AG08395 (cell line): ENCODE data around the gene LEFTY2.
"Not testable (repeated sequence)": the region's sequence is repeated elsewhere in the genome, so short reads cannot be mapped to it uniquely, and the experiment has no call there.

Experiments used
- DNase-seq: peaks from one replicate; pipeline ENCODE4 v3.0.0; 2012; ENCODE audit warnings: mixed read lengths, low spot score

Gene LEFTY2

GRCh38 chr1:225929462-225929861 is 11.6 kb downstream of the LEFTY2 start:
- DNase-seq, result not testable (repeated sequence)

DNA sequence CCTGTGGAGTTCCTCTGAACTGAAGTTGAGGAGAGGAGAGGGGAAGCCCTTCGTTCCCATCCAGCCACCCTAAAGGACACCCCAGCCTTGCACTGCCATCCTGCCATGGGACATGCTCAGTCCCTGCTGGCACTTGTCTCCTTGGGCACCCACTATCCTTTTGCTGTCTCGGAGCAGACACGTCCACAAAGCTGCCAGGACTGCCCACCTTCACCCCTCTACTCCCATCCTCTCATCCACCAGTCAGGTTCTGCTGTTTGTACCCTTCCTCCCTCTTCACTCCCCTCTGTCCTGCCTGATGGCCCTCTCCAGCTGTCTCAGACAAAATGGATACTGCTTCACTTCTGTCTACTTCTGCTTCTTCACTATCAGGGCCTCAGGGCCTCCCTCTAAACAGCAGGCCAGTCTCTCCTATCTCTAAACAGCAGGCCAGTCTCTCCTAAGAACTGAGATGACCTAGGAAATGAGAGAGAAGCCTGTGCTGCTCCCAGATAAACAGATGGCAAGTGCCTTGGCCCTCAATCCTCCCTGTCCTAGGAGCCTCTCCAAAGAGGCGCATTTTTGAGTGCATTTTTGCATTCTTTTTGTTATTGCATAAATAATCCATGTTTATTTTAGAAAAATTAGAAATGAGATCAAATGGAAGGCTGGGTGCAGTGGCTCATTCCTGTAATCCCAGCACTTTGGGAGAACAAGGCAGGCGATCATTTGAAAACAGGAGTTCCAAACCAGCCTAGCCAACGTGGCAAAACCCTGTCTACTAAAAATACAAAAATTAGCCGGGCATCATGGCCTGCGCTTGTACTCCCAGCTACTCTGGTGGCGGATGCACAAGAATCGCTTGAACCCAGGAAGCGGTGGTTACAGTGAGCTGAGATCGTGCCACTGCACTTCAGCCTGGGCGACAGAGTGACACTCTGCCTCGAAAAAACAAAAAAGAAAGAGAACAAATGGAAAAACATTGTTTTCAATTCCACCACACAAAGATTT is 12.5 kb downstream of the LEFTY2 start:
- no peak for DNase-seq

DNA sequence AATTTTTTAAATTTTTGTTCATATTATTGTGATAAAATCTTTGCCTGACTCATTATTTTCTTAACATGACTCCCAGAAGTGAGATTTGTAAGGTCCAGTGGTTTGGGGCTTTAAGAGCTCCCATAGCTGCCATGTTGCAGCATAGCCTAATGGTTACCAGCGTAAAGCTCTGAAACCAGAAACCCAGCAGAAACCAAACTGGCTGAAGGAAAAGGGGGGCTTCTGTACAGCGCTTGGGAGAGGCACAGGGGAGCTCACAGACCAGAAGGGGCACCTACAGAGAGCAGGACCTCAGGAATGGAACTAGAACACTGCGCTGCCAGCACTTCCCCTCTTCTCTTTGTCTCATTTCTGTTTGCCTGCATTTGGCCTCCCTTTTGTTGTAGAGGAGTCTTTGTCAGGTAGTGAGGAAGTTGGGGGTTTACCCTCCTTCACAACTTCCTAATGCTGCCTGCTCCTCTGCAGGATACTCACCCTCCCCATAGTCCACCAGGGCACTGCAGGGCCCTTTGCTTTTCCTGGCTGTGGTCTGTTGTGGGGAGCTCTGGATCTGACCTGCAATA is 14.4 kb downstream of the LEFTY2 start:
- DNase-seq, result no peak

- peak; percentile 99 for DNase-seq
These were observed 17.1 kb downstream of the LEFTY2 start, which contains the start of gene PYCR2 for GRCh38 chr1:225923692-225924555. Gene PYCR2 (minus strand): TSS chr1:225924250. CDS start chr1:225924110, 140 bp downstream.

GRCh38 chr1:225923381-225923691 is 17.7 kb downstream of the LEFTY2 start:
- DNase-seq, result no peak

GRCh38 chr1:225921734-225922709 is 19.0 kb downstream of the LEFTY2 start:
- no peak for DNase-seq

DNA sequence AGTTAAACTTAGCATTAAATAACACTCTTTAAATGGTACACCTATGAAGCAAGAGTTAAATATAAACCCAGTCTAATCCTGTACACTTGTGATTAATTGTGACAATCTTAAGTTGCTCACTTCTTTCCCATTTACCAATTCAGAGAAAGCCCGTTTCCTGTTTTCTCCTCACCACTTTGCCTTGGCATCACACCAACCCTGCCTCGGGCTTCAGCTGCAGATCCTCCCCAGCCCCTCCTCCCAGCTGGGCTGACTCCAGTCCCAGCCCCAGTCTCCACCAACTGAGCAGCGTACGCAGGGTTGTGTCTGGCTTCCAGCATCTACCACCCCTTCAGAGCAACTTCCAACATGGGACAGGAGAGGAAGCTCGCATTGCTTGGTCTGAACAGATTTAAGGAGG is 21.1 kb downstream of the LEFTY2 start:
- peak; percentile 88 for DNase-seq

DNA sequence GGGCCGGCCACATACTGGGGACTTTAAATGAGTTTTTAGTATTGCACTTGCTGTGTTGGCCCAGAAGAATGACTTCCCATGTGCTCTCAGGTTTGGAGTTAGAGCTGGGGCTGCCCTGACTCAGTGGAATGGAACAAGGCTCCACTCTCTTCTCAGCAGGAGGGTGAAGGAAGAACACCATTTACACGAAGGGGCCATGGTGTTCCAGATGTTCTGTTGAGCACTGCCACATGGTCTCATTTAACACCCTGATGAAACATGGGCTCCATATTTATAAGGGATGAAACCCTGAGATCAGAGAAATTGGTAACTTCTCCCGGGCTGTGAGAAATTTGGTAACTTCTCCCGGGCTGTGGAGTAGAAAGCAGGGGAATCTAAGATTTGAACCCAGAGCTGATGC is 22.7 kb downstream of the LEFTY2 start:
- no peak for DNase-seq

GRCh38 chr1:225917536-225917935 is 23.5 kb downstream of the LEFTY2 start:
- DNase-seq, result no peak

DNA sequence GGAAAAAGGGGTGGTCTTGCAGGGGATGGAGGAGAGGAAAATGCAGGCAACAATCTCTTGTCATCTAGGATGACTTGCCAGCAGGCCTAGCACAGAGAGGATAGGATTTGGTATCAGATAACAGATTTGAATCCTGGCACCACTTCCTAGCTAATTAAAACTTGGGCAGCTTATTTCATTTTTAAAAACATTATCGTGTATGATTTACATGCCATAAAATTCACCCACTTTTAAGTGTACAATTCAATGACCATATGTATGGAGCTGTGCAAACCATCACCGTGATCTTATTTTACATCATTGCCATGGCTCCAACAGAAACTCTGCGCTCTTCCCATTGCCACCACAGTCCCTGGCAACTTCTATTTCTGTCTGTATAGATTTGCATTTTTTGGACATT is 23.9 kb downstream of the LEFTY2 start:
- DNase-seq, result no peak

- no peak for DNase-seq
These were observed 25.5 kb downstream of the LEFTY2 start for GRCh38 chr1:225915538-225915991.

DNA sequence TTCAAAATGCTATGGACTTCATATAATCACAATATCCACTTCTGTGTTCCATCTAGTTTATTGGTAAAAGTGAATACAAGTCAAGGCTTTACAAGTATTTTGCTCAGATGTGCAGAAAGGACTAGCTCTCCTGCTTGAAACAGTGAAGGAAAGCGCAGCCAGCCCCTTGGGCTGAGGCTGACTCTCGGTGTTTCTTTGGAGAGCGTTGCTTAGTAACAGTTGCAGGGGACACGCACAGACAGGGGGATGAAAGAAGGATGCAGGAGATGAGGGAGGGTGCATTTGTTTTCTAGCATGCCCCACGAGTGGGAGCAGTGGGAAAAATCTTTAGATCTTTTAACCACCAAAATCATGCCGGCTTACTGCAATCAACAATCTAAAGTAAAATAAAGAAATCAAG is 26.1 kb downstream of the LEFTY2 start:
- no peak for DNase-seq

DNA sequence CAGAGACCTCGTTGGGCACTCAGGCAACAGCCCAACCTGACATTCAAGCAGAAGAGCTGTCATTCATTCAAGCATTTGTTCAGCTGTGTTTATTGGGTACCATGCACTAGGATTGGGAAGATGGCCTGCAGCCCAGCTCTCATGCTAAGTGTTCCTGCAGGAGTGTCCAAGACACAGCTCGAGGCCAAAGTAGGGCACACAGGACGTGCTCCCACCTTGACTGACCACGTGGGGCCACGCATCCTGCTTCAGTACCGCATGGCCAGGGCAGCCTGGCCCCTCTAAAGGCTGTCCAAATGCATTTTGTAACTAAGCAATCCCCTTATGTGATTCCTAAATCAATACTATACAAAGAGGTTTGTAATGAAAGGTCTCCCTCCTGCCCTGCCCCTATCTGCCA is 26.6 kb downstream of the LEFTY2 start:
- DNase-seq, result no peak

DNA sequence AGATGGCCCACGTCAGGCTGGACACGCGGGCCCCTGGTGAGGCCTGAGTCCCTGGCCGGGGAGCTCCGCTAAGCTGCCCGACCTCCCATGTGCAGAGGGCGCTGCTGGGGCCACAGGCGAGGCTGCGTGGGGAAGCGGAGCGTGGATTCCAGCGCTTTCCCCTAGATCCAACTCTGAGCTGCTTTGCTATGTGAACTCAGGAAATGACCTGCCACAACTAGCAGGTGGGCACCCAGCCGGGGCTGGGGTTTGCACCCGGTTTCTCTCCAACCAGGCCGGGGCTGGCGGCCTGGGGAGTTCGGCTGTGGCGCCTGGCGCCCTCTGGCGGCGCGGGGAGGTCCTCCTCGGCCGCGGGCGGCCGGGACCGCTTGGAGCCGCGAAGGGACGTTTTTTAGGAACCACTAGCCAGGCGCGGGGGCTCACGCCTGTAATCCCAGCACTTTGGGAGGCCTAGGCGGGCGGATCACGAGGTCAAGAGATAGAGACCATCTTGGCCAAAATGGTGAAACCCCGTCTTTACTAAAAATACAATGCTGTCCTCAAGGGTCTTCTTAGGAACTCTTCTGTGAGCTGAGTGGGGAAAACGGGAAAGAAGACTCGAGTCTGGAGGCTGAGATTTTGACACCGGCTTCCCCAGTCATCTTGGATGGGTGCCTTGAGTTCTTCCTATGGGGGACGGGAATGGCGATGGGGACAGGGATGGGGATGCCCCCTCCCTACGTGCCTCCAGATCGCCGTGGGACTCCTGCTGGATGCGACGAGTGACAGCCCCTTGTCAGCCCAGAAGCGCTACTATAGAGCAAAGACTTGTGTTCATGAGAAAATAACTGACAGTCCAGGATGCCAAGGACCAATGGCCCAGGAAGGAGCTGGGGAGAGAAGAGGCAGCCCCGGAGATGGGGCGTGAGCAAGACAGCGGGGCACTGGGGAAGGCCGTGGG is 29.6 kb downstream of the LEFTY2 start:
- peak; percentile 67 for DNase-seq

DNA sequence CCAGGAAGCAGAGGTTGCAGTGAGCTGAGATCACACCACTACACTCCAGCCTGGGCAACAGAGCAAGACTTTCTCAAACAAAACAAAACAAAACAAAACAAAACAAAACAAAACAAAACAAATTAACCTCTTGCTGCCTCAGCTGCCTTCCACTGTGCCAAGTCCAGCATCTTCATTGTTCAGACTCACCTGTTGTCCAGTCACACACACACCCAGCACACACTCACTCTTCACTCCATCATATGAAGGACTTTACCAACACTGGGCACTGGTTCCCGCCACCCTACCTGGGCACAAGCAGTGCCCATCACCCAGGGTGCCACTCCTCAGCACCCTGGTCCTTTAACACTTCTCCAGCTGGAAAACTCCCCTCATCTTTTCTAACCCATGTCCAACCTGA is 31.5 kb downstream of the LEFTY2 start:
- DNase-seq, result no peak

- no peak for DNase-seq
These were observed 32.2 kb downstream of the LEFTY2 start for GRCh38 chr1:225908773-225909172.

GRCh38 chr1:225908013-225908640 is 32.9 kb downstream of the LEFTY2 start:
- no peak for DNase-seq

GRCh38 chr1:225907341-225907740 is 33.7 kb downstream of the LEFTY2 start:
- DNase-seq, result no peak

DNA sequence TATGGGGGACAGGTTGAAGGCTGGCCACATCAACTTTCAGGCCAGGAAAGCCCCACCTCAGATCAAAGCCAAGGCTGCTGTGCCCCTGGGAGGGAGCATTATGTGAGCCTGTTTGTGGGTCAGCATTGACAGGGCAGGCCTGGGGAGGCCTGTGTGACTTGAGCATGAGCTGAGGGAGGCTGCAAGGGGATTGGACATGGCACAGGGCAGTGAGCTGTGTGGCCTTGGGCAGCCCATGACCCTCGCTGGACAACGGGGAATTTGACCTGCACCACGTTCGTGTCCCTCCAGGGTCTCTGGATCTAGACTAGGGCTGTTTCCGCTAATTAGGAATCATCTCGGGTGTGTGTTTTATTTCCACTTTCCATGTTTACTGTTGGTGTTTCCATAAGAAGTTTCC is 34.6 kb downstream of the LEFTY2 start:
- DNase-seq, result no peak

DNA sequence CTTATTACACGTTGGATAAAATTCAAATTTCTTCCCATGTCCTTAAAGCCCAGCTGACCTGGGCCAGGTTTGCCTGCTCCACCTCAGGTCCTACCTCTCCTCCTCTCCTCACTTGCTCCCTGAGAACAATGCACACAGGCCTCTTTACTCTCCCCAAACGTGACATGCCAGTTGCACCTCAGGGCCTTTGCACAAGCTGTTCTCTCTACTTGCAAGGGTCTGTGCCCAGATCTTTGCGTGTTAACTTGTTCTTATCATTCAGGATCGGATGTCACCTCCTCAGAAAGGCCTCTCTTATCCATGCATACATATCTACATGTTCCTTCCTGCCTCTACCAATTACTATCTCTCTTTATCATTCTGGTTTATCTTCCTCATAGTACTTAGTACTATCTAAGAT is 37.4 kb downstream of the LEFTY2 start:
- DNase-seq, result no peak
